K562 (cell line): ENCODE measurements around the gene KLHL13. TPM values are rescaled to one million over a fixed set of nuclear protein-coding genes. Genes with fewer than 3 reads are reported as not detected.

Experiments used
- CHD7 ChIP-seq: fragments of 200-600 bp; sonication (generic); IDR thresholded peaks from one replicate; pipeline ENCODE4 v1.6.1; 2012; ENCODE audit warnings: mild to moderate bottlenecking, low read depth, low read length, inconsistent platforms
- POLR2A ChIP-seq: fragments of 450-650 bp; conservative IDR thresholded peaks from 2 replicates; pipeline ENCODE4 v1.6.1; 2016
- POLR2G ChIP-seq: fragments of 200-400 bp; formaldehyde crosslinking; IDR thresholded peaks from 2 replicates; pipeline ENCODE4 v1.6.1; 2017; ENCODE audit warnings: low read depth, mild to moderate bottlenecking, antibody characterized with exemption, low read length, moderate library complexity
- VEZF1 ChIP-seq: fragments of 200-800 bp; sonication (Bioruptor generic); IDR thresholded peaks from 2 replicates; pipeline ENCODE4 v1.6.1; 2017; ENCODE audit warnings: missing genetic modification characterization, missing compliant biosample characterization
- polyA plus RNA-seq, 8 experiments: library from polyadenylated mRNA; depleted of rRNA in 4 of 8; stranded (reverse) in 5 of 8; unstranded in 3 of 8; fragments of >200 nt; fragmentation: Nextera tagmentation in 2 of 8; fragmentation: Illumina TruSeq in 1 of 8; extraction: Ambion mirVana in 2 of 8; extraction: Trizol in 1 of 8; gene quantifications; 2 replicates each; pipeline versions ENCODE4 v1.2.1 to v1.2.3, GENCODE V29; 2011 to 2014; ENCODE audit warnings: inconsistent platforms in 1 of 8, missing spikeins in 1 of 8
- total RNA-seq, 7 experiments: library from RNA; depleted of rRNA in 6 of 7; stranded (reverse); fragments of >200 nt in 6 of 7; fragmentation: Illumina TruSeq in 2 of 7; extraction: Trizol in 2 of 7; gene quantifications; 2 replicates each; pipeline versions ENCODE4 v1.2.1 to v1.2.3, GENCODE V29; 2011 to 2021; ENCODE audit warnings: low replicate concordance in 1 of 7

Gene KLHL13
- total and polyA plus RNA-seq, 9 of the 15 experiments (the other 6 are each of a cell fraction or from before 2014, with no cell fraction given), result 1.2 to 4.1 (median 2.2) TPM

DNA sequence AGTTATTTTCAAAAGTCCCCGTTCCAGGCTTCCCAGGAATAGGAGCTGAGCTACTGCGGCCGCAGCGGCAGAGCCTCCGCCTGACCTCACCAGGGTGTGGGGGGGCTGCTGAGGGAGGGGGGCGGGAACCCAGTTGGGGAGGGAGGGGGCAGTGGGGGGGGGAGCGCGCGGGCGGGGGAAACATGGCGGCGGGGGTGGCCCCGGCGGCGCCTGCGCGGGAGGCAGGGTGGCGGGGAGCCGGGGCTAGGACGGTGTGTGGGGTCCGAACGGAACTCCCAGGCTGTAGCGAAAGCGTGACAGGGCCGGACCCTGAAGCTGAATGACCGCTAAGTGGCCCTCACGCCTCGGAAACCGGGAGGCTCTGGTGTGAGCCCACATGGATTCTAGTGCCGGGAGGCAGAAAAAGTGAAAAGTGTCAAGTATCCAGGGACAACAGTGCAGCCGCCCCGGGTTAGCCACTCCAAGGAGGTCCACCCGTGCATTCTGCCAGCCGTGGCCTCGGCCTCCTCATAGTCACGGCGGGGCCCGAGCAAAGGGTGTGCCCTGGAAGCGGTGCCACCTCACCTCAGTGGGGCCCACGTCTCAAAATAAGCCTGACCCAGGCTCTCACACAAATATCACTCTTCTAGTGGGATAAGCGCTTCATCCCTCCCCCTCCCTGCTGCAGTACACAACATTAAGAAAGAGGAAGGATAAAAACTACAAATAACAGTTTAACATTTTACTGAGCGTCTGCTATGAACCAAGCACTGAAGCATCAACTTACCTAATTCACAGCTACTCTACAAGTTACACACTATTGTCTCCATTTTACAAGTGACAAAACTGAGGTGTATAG, at the start of gene KLHL13 (continued):
- TF ChIP-seq CHD7, result no peak
- peak; percentile 66 for TF ChIP-seq POLR2G
- 0 out of 2 replicates have a peak, but pooled peaks have one; percentile 28 for TF ChIP-seq POLR2A
- TF ChIP-seq VEZF1 (CRISPR knock-in tag), result peak; percentile 90
